Fibroblast of the aortic adventitia (primary cell): ENCODE data around the gene PKM. TPM values are rescaled to one million over a fixed set of nuclear protein-coding genes. Genes with fewer than 3 reads are reported as not detected.
A peak's percentile ranks its signal among the peaks of the same experiment; 100 is the strongest.

Experiments
- DNase-seq: peaks from one replicate; pipeline ENCODE4 v3.0.0-alpha.2; 2010; ENCODE audit warnings: low read depth
- H3K4me3 ChIP-seq: 2 replicates; pipeline ENCODE4 v1.5.1; 2011; ENCODE audit warnings: low read depth, mild to moderate bottlenecking, control low read depth, low read length, moderate library complexity
- CTCF ChIP-seq: IDR thresholded peaks from 2 replicates; pipeline ENCODE4 v1.5.1; 2011; ENCODE audit warnings: mild to moderate bottlenecking, low read length, control low read depth, inconsistent platforms; ENCODE audit not compliant: insufficient read depth
- total RNA-seq: library from RNA; depleted of rRNA; stranded (reverse); fragments of >200 nt; gene quantifications from 2 replicates; pipeline ENCODE4 v1.2.3, GENCODE V29; 2012; ENCODE audit warnings: low replicate concordance

Gene PKM
- total RNA-seq, 1 donor: 1,845 TPM

GRCh38 chr15:72242775-72243370 lies 11.9 kb upstream of the PKM start:
- H3K4me3 ChIP-seq: no peak overlapping the region
- no peak for DNase-seq
- no peak for TF ChIP-seq CTCF

GRCh38 chr15:72239652-72240051 lies 8.7 kb upstream of the PKM start:
- no peak for DNase-seq
- TF ChIP-seq CTCF: no peak
- no peak overlapping the region for H3K4me3 ChIP-seq

GRCh38 chr15:72238586-72238985 lies 7.6 kb upstream of the PKM start:
- no peak overlapping the region for H3K4me3 ChIP-seq
- no peak for TF ChIP-seq CTCF
- DNase-seq: no peak

- TF ChIP-seq CTCF: no peak
- no peak for DNase-seq
- no peak overlapping the region for H3K4me3 ChIP-seq
Observed at GRCh38 chr15:72237853-72238224, 6.8 kb upstream of the PKM start.

- TF ChIP-seq CTCF: no peak
- DNase-seq: peak; percentile 97
- H3K4me3 ChIP-seq: peak overlapping the region; percentile 58
Observed at GRCh38 chr15:72237029-72237852, 6.3 kb upstream of the PKM start.

- TF ChIP-seq CTCF: no peak
- no peak for DNase-seq
- H3K4me3 ChIP-seq: peak overlapping the region; percentile 58
Observed at GRCh38 chr15:72236381-72237003, 5.5 kb upstream of the PKM start.
